ENCODE results near the gene DNMBP.
"Not testable (repeated sequence)": the region's sequence is repeated elsewhere in the genome, so short reads cannot be mapped to it uniquely, and the experiment has no call there.

The DNMBP gene

DNA sequence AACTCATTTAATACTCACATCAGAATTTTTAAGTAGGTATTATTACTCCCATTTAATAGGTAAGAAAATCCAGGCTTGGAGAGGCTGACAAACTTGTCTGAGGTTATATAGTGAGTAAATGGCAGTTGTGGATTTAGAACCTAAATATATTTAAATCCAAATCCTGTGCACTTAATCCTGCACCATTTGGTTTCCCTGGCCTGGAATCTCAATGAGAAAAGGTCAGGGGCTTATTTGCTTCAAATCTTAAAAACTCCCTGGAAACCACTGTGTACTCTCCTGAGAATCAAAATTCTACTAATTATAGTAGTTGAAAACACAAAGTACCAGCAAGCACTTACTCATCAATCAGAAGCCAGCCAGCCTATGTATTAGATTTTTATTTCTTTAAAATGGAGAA, 97.7 kb downstream of the DNMBP start:
- DNase-seq (ENCODE audit: low read depth): no peak

- DNase-seq (ENCODE audit: low read depth): peak; percentile 38
These were observed 101.2 kb downstream of the DNMBP start for GRCh38 chr10:99908512-99908911.

DNA sequence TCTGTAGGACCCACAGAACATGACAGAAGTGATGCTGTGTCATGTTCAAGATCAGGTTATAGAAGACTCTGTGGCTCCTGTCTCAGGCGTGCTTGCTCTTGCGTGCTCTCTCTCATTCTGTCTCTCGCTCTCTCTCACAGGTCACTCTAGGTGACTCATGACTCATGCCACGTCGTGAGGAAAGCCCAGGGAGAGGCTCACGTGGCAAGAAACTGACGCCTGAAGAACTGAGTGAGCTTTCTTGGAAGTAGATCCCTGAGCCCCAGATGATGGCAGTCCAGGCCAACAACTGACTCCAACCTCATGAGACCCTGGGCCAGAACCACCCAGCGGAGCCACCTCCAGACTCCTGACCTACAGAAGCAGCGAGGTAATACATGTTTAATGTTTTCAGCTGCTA, 103.3 kb downstream of the DNMBP start:
- DNase-seq (ENCODE audit: low read depth): peak; percentile 98

GRCh38 chr10:99905971-99906370, 103.8 kb downstream of the DNMBP start:
- DNase-seq (ENCODE audit: low read depth): no peak

- DNase-seq (ENCODE audit: low read depth): no peak
These were observed 113.9 kb downstream of the DNMBP start for GRCh38 chr10:99895867-99896266.

- not testable (repeated sequence) for DNase-seq (ENCODE audit: low read depth)
These were observed 114.7 kb downstream of the DNMBP start for GRCh38 chr10:99895066-99895465.

DNA sequence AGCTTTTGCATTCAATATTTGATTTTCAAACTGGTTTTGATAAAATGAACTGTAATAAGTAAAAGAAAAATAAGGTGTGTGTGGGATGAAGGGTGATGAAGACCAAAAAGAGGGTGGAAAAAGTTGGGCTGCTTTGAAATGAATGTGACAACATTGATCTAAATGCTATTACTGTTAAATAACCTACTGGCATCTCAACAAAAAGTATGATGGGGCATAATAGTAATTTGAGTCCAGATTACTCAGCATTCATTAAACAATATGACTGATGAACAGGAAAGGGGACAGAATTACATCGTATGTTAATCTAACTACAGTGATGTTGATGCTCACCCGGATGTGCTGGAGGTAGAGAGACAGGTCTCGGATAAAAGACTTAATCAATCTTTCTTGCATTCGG, 115.1 kb downstream of the DNMBP start:
- no peak for DNase-seq (ENCODE audit: low read depth)

- peak; percentile 89 for DNase-seq (ENCODE audit: low read depth)
These were observed 121.1 kb downstream of the DNMBP start for GRCh38 chr10:99888622-99889021.

DNA sequence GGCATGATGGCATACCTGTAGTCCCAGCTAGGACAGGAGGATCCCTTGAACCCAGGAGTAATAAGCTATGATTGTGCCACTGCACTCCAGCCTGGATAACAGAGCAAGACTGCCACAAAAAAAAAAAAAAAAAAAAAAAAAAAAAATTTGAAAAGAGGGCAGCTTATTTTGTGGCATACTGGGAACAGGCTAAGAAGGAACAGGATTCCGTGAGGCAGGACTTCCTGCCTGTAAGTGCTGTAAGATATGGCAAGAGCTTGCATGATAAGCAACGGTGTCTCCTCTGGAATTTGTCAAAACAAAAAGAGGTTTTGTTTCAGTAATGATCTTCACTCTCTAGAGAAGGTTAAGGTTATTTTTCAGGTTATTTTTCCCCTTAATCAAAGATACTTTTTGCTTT, 126.2 kb downstream of the DNMBP start:
- DNase-seq (ENCODE audit: low read depth): no peak

GRCh38 chr10:99881371-99881770, 128.4 kb downstream of the DNMBP start:
- no peak for DNase-seq (ENCODE audit: low read depth)

- DNase-seq (ENCODE audit: low read depth): peak; percentile 54
These were observed 129.5 kb downstream of the DNMBP start for GRCh38 chr10:99880080-99880835.

GRCh38 chr10:99875473-99875872, 134.3 kb downstream of the DNMBP start:
- no peak for DNase-seq (ENCODE audit: low read depth)

GRCh38 chr10:99874341-99875085, 135.2 kb downstream of the DNMBP start:
- DNase-seq (ENCODE audit: low read depth): no peak

DNA sequence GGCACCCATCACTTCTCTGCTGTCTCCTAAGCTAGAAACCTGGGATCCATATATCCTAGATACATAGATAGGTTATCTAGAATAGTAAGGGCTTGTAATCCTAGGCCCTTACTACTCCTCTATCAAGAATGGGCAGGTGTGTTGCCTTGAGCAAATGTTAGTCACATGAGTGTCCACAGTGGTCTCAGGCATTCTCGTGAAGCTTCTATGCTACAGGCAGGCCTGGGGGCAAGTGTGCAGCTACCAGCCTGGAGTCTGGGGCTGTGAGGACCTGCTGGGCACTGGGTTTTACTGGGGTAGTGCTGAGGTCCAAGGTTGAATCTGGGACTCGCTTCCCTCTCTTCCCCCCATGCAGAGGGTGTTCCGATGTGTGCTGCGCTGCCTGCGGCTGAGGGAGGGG, 135.9 kb downstream of the DNMBP start:
- DNase-seq (ENCODE audit: low read depth): no peak

DNA sequence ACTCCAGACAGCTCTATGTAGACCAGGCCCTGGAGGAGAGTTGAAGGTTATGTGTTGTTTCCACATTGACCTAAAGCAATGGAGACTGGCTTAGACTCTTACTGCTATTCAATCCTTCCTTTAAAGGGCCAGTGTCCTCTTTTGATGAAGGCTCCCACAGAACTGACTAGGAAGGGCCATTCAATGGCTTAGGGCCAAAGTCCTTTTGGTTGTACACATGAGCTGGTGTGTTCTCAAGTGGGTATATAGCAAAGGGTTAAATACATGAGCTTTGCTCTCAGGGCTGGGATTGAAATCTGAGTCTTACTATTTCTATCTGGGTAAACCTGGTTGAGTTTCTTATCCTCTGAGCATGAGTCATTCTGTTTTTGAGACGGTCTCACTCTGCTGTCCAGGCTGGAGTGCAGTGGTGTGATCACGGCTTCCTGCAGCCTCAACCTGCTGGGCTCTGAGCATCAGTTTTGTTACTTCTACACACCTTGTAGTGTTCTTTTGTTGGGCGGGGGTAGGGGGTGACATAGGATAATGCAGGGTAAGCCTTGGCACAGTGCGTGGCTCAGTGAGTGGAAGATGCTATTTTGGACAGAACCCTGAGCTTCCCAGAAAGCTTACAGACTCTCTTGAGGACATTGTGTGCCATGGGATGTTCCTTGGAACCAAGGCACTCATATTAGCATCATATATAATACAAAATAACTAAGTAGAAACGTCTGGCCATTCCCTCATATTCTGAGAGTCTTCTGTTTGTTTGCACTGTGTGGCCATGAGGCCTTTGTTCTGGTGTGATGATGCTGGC, 137.2 kb downstream of the DNMBP start:
- peak; percentile 75 for DNase-seq (ENCODE audit: low read depth)

DNA sequence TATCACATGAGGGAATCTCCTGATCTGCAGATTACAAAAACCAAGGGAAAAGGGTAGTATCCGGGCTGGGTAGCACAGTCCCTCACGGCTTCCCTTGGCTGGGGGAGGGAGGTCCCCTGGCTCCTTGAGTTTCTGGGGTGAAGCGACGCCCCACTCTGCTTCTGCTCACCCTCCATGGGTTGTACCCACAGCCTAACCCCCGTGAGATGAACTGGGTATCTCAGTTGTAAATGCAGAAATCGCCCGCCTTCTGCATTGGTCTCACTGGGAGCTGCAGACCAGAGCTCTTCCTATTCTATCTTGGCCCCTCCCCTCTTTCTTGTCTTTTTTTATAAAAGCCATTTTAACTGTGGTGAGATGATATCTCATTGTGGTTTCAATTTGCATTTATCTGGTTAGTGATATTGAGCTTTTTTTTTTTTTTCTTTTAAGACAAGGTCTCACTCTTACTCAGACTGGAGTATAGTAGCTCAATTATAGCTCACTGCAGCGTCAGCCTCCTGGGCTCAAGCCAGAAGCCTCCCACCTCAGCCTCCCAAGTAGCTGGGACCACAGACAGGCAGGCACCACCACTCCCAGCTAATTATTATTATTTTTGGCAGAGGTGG, 139.5 kb downstream of the DNMBP start:
- no peak for DNase-seq (ENCODE audit: low read depth)

- no peak for DNase-seq (ENCODE audit: low read depth)
These were observed 140.1 kb downstream of the DNMBP start for GRCh38 chr10:99869581-99870122.

- DNase-seq (ENCODE audit: low read depth): not testable (repeated sequence)
These were observed 142.5 kb downstream of the DNMBP start for GRCh38 chr10:99867250-99867649.

DNA sequence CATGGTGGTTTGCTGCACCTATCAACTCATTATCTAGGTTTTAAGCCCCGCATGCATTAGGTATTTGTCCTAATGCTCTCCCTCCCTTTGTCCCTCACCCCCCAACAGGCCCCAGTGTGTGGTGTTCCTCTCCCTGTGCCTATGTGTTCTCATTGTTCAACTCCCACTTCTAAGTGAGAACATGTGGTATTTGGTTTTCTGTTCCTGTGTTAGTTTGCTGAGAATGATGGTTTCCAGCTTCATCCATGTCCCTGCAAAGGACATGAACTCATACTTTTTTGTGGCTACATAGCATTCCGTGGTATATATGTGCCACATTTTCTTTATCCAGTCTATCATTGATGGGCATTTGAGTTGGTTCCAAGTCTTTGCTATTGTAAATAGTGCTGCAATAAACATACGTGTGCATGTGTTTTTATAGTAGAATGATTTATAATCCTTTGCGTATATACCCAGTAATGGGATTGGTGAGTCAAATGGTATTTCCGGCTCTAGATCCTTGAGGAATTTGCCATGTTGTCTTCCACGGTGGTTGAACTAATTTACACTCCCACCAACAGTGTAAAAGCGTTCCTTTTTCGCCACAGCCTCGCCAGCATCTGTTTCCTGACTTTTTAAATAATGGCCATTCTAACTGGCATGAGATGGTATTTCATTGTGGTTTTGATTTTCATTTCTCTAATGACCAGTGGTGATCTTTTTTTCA, 146.1 kb downstream of the DNMBP start:
- DNase-seq (ENCODE audit: low read depth): peak; percentile 62

DNA sequence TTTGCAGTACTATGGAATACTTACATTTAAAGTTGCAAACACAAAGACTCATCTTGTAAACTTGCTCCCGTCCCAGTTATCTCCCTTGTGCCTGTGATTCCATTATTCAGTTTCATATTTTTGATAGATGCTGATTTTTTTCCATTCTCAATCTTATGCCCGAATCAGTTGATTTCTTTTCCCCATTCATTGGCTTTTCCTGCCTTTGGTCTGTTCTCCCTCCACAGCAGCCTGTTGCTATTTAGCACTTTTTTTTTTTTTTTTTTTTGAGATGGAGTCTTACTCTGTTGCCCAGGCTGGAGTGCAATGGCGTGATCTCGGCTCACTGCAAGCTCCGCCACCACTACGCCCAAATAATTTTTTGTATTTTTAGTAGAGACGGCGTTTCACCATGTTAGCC, 149.3 kb downstream of the DNMBP start:
- DNase-seq (ENCODE audit: low read depth): no peak

DNA sequence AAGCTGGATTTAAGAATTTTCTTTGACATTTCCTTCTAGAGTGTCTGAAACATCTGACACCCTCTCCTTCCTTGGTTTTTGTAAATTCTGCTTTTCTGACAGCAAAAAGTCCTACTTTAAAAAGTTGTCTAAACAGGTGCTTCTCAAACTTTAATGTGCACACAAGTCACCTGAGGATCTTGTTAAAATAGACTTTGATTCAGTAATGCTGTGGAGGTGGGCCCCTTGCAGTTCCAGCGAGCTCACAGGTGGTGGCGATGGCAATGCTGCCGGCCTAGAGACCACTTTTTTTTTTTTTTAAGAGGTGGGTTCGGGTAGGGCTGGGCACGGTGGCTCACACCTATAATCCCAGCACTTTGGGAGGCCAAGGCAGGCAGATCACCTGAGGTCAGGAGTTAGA, 150.2 kb downstream of the DNMBP start:
- no peak for DNase-seq (ENCODE audit: low read depth)

Measured in iris pigment epithelial cell (primary cell).